Uterus (tissue), 2 donors: ENCODE results near the gene HLA-DOA.

Experiments used
- CTCF ChIP-seq, 4 experiments: fragments of 200-600 bp in 2 of 4; fragments of 450-650 bp in 2 of 4; sonication (generic) in 2 of 4; IDR thresholded peaks; one replicate each; pipeline ENCODE4 v1.5.1; 2016 to 2019; ENCODE audit warnings: antibody characterized with exemption in 4 of 4, mild to moderate bottlenecking in 2 of 4, moderate library complexity in 1 of 4
- POLR2A ChIP-seq, 2 donors: fragments of 450-650 bp; IDR thresholded peaks; one replicate each; pipeline ENCODE4 v1.6.1; 2016; ENCODE audit warnings: antibody characterized with exemption in 2 of 2, mild to moderate bottlenecking in 1 of 2, moderate library complexity in 1 of 2

DNA sequence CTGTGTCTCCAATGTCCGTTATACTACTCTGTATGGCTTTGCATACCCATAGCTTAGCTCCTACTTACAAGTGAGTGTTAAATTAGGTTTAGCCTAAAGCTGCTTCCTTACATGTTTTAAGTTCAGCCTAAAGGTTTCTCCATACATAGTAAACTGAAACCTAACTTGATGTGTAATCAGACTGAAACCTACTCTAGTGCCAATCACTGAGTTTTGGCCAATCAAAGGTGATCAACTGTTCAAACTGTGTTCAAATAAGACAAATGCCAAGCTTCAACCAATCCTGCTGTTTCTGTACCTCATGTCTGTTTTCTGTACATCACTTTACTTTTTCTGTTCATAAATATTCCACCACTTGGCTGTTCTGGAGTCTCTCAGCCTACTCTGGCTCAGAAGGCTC is 20.0 kb downstream of the HLA-DOA start:
- no peak for TF ChIP-seq CTCF (IDR thresholded peaks at IDR 0.05)
- TF ChIP-seq POLR2A (IDR thresholded peaks at IDR 0.05): no peak
